Sigmoid colon (tissue), 7 donors: ENCODE results near the gene MRPL12. TPM values are rescaled to one million over a fixed set of nuclear protein-coding genes. Genes with fewer than 3 reads are reported as not detected.
A peak's percentile ranks its signal among the peaks of the same experiment; 100 is the strongest.

Experiments used
- DNase-seq: peaks from one replicate; pipeline ENCODE4 v3.0.0-alpha.2; 2019
- H3K27ac ChIP-seq, 4 donors: fragments of 200-600 bp; sonication (generic); one replicate each; pipeline ENCODE4 v1.5.1; 2016 to 2019; ENCODE audit warnings: mild to moderate bottlenecking in 1 of 4
- H3K27me3 ChIP-seq, 3 donors: fragments of 200-600 bp; sonication (generic); one replicate each; pipeline ENCODE4 v1.5.1; 2019; ENCODE audit warnings: mild to moderate bottlenecking in 1 of 3
- H3K36me3 ChIP-seq, 4 donors: fragments of 200-600 bp; sonication (generic); one replicate each; pipeline ENCODE4 v1.5.1; 2016 to 2019
- H3K4me1 ChIP-seq, 4 donors: fragments of 200-600 bp; sonication (generic); one replicate each; pipeline ENCODE4 v1.5.1; 2017 to 2019
- H3K4me3 ChIP-seq, 4 donors: fragments of 200-600 bp; sonication (generic); one replicate each; pipeline ENCODE4 v1.5.1; 2017 to 2019; ENCODE audit warnings: mild to moderate bottlenecking in 2 of 4, moderate library complexity in 1 of 4
- H3K9me3 ChIP-seq, 4 donors: fragments of 200-600 bp in 3 of 4; sonication (generic) in 3 of 4; one replicate each; pipeline versions ENCODE4 v1.5.1 to v1.6.1; 2013 to 2019
- EP300 ChIP-seq, 4 donors: sonication (generic); formaldehyde crosslinking; IDR thresholded peaks; one replicate each; pipeline ENCODE4 v1.6.1; 2017; ENCODE audit warnings: antibody characterized with exemption in 4 of 4
- POLR2A ChIP-seq, 2 donors: fragments of 450-650 bp; IDR thresholded peaks; one replicate each; pipeline ENCODE4 v1.6.1; 2016; ENCODE audit warnings: antibody characterized with exemption in 2 of 2, mild to moderate bottlenecking in 2 of 2, moderate library complexity in 2 of 2
- POLR2AphosphoS5 ChIP-seq, 4 donors: sonication (generic); formaldehyde crosslinking; IDR thresholded peaks; one replicate each; pipeline ENCODE4 v1.6.1; 2017; ENCODE audit warnings: antibody characterized with exemption in 4 of 4
- WGBS, 2 donors: extraction: QIAGEN DNeasy Blood & Tissue Kit; methylation state at CpG; one replicate each; pipeline ENCODE4 v1.1.7; 2013; 5-methylcytosine and 5-hydroxymethylcytosine counted together
- intact Hi-C: fragments of 100-400 bp; cut with DNase I; formaldehyde crosslinking; loops from one replicate; pipeline ENCODE4 v1.15.1; 2023
- polyA plus RNA-seq, 3 donors: library from polyadenylated mRNA; stranded (reverse); fragments of 200-250 nt; gene quantifications; one replicate each; pipeline ENCODE4 v1.2.3, GENCODE V29; 2013
- total RNA-seq, 4 donors: library from RNA; depleted of rRNA; stranded (reverse); fragments of >200 nt; gene quantifications; one replicate each; pipeline ENCODE4 v1.1.0, GENCODE V29; 2016
- TF ChIP-seq, protein P1 (sequence below), 4 experiments: fragments of 450-650 bp in 3 of 4; fragments of 200-600 bp in 1 of 4; IDR thresholded peaks; one replicate each; pipeline ENCODE4 v1.5.1; 2016 to 2019; ENCODE audit warnings: antibody characterized with exemption in 4 of 4, mild to moderate bottlenecking in 3 of 4, moderate library complexity in 2 of 4
- donor health status: healthy with polysubstance abuse.
- donor health status: Bipolar disorder and iron deficiency.
- donor health status: healthy.

MRPL12 gene
- 10 to 100 TPM; 31.0 to 56.4 (median 39.5) TPM for total RNA-seq
- polyA plus RNA-seq: 100 to 1,000 TPM; 204 to 258 (median 237) TPM

- H3K27me3 ChIP-seq: no peaks in the 10 kb centered on the region
- intact Hi-C loops: loop anchor here (2.0 kb wide), 1 partner anchor 18 kb away; the partner anchor contains the start of gene HGS
- H3K4me1 ChIP-seq: peaks cover 0 to 39% (median 32%) of the 10 kb centered on the region in 4 donors
- peaks cover 14 to 74% (median 28%) of the 10 kb centered on the region in 4 donors for H3K36me3 ChIP-seq
- TF ChIP-seq, protein P1, sequence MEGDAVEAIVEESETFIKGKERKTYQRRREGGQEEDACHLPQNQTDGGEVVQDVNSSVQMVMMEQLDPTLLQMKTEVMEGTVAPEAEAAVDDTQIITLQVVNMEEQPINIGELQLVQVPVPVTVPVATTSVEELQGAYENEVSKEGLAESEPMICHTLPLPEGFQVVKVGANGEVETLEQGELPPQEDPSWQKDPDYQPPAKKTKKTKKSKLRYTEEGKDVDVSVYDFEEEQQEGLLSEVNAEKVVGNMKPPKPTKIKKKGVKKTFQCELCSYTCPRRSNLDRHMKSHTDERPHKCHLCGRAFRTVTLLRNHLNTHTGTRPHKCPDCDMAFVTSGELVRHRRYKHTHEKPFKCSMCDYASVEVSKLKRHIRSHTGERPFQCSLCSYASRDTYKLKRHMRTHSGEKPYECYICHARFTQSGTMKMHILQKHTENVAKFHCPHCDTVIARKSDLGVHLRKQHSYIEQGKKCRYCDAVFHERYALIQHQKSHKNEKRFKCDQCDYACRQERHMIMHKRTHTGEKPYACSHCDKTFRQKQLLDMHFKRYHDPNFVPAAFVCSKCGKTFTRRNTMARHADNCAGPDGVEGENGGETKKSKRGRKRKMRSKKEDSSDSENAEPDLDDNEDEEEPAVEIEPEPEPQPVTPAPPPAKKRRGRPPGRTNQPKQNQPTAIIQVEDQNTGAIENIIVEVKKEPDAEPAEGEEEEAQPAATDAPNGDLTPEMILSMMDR (IDR thresholded peaks at IDR 0.05): peak in 2 of 4 experiments; percentile 15 to 47
- peak in 2 of 4 donors; percentile 25 to 87 for TF ChIP-seq EP300 (IDR thresholded peaks at IDR 0.05)
- TF ChIP-seq POLR2A (IDR thresholded peaks at IDR 0.05): peak; percentile 85 to 91
- peak; percentile 96 to 99 (median 98) for TF ChIP-seq POLR2AphosphoS5 (IDR thresholded peaks at IDR 0.05)
- H3K4me3 ChIP-seq: peak within 1 kb of the TSS; percentile 83 to 98 (median 94)
- peak within 1 kb of the TSS; percentile 91 to 98 (median 96) for H3K27ac ChIP-seq
- WGBS, 2 donors: 0% methylated on average over 102 of the region's 102 CpGs
- peak; percentile 96 for DNase-seq
- H3K9me3 ChIP-seq: no peaks in the 10 kb centered on the region
Observed at GRCh38 chr17:81702934-81703746, at the start of gene MRPL12. Gene MRPL12 (plus strand): TSS chr17:81703367. CDS start chr17:81703502, 135 bp downstream.

DNA sequence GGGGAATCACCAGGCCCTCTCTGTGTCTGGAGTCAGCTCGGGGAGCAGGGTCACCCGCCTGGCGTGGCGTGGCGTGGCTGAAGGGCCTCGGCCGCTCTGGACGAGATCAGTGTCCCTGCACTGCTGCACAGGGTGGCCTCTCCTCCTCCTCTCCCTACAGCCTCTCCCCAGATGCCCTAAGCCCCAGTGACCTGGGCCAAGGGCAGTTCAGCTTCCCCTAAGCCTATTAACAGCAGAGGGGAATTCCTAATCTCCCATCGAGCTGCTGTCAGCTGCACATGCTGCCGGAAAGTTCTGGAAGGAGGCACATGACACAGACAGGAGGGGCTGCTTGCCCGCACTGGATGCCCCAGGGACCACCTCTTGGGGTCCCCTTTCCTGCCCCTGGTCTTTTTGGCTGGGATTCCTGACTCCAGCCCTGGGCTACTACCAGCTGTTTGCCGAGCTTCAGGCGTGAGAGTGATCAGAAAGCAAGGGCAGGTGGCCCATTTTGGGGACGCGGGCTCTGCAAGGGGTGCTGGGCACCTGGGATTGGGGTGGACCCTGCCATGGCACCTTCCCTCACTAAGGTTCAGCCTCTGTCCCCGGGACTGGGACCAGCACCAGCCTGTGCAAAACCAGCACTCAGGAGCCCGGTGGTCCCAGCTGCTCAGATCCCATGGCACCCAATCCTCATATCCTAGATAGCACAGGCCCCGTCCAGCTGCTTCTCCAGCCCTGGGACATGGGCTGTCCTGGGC, 47.6 kb upstream of the MRPL12 start:
- DNase-seq: no peak
- Histone ChIP-seq H3K9me3 (no peaks in the 10 kb centered on the region), H3K27ac (no peak overlapping the region), H3K4me1 (no peaks in the 10 kb centered on the region), H3K4me3 (no peak overlapping the region), H3K27me3 (peaks cover 7 to 44% (median 18%) of the 10 kb centered on the region in 3 donors), H3K36me3 (no peaks in the 10 kb centered on the region)
- 81 to 86% methylated on average over 18 of the region's 18 CpGs for WGBS, 2 donors
- intact Hi-C loops: no loop called here
- TF ChIP-seq POLR2AphosphoS5 (IDR thresholded peaks at IDR 0.05): no peak
- TF ChIP-seq POLR2A (IDR thresholded peaks at IDR 0.05): no peak
- TF ChIP-seq, protein P1 (IDR thresholded peaks at IDR 0.05): no peak
- TF ChIP-seq EP300 (IDR thresholded peaks at IDR 0.05): no peak

- Histone ChIP-seq H3K4me3 (no peak within 1 kb of the TSS), H3K4me1 (no peaks in the 10 kb centered on the region), H3K36me3 (no peaks in the 10 kb centered on the region), H3K9me3 (no peaks in the 10 kb centered on the region), H3K27ac (no peak within 1 kb of the TSS), H3K27me3 (peaks cover 5 to 37% (median 11%) of the 10 kb centered on the region in 3 donors)
- 86 to 89% methylated on average over 15 of the region's 15 CpGs for WGBS, 2 donors
- DNase-seq: peak; percentile 43
- intact Hi-C loops: no loop called here
- TF ChIP-seq, protein P1 (IDR thresholded peaks at IDR 0.05): no peak
- TF ChIP-seq EP300 (IDR thresholded peaks at IDR 0.05) (no peak), POLR2AphosphoS5 (IDR thresholded peaks at IDR 0.05) (no peak), POLR2A (IDR thresholded peaks at IDR 0.05) (no peak)
Observed at GRCh38 chr17:81656118-81656743, 46.9 kb upstream of the MRPL12 start, which contains the start of gene PDE6G. Gene PDE6G (minus strand): TSS chr17:81656542. CDS start chr17:81653305, 3,237 bp downstream.

- TF ChIP-seq EP300 (IDR thresholded peaks at IDR 0.05) (no peak), POLR2AphosphoS5 (IDR thresholded peaks at IDR 0.05) (no peak), POLR2A (IDR thresholded peaks at IDR 0.05) (no peak)
- TF ChIP-seq, protein P1 (IDR thresholded peaks at IDR 0.05): no peak
Observed at GRCh38 chr17:81656835-81657234, 46.3 kb upstream of the MRPL12 start.

More at GRCh38 chr17:81656835-81657234, 46.3 kb upstream of the MRPL12 start:
- WGBS, 2 donors: 60 to 65% methylated on average over 4 of the region's 4 CpGs
- H3K9me3 ChIP-seq: no peaks in the 10 kb centered on the region
- H3K27ac ChIP-seq: no peak overlapping the region
- no peaks in the 10 kb centered on the region for H3K4me1 ChIP-seq
- H3K4me3 ChIP-seq: no peak overlapping the region
- H3K36me3 ChIP-seq: no peaks in the 10 kb centered on the region
- intact Hi-C loops: no loop called here
- no peak for DNase-seq
- peaks cover 5 to 31% (median 5%) of the 10 kb centered on the region in 3 donors for H3K27me3 ChIP-seq
